Hindlimb muscle (tissue), 1 donor: Measurements from ENCODE around the gene TFF3. TPM values are rescaled to one million over a fixed set of nuclear protein-coding genes. Genes with fewer than 3 reads are reported as not detected.

Experiments used
- DNase-seq: peaks from one replicate; pipeline ENCODE4 v3.0.0-alpha.2; 2013
- polyA plus RNA-seq: library from polyadenylated mRNA; unstranded; fragments of 120-200 nt; gene quantifications from one replicate; pipeline ENCODE4 v1.2.1, GENCODE V29; 2013; ENCODE audit not compliant: insufficient read length

TFF3 gene, protein sequence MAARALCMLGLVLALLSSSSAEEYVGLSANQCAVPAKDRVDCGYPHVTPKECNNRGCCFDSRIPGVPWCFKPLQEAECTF
- polyA plus RNA-seq: 1.7 TPM

DNA sequence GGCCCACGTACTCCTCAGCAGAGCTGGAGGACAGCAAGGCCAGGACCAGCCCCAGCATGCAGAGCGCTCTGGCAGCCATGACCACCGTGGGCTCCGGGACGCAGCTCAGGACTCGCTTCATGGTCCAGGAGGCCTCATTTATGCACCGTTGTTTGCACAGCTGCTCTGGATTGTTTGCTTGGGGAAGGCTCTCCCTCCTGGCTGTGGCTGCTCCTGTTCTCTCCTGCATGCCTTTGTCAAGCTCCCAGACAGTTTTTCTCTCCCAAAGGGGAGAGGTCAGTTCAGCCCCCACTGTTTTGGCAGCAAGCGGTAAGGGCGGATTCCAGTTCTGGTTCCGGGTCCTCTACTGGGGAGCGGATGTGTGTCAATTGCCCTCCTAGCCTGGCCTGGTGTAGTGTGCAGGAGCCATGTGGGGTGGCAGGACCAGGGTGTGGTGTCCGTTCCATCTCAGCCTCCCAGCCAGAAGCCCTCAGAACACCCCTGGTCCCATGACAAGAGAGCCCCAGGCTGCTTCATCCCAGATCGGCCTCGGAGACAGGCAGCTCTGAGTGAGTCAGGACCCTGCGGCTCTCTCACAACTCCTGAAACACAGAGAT, at the start of gene TFF3:
TSS of gene TFF3 (minus strand) at position 114 of the 596 bp plus-strand sequence. CDS start at position 79, 35 bp downstream.
- no peak for DNase-seq

DNA sequence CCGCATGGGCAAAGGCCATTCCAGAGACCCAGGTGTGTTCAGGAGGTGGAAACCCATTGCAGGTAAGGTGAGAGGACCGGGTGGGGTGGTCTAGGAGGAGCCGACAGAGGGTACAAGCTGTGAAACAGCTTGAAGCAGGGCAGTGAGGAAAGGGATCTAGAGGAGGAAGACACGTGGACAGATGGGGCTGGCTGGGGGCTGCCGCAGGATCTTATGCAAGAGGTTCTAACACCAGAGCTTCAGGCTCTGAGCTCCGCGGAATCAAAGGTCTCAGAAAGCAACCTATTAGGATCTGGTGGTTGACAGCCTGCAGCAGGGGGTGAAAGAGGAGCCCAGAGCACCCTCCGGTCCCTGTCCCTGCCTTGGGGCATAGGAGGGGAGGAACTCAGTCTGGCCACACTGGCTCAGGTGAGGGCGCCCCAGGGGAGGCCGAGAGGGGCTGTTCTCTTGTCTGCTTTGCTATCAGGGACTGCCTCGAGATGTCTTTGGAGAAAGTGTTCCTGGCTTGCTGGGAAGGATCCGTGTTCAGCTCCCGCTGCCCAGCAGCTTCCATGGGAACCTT, 49.2 kb upstream of the TFF3 start:
- no peak for DNase-seq

DNA sequence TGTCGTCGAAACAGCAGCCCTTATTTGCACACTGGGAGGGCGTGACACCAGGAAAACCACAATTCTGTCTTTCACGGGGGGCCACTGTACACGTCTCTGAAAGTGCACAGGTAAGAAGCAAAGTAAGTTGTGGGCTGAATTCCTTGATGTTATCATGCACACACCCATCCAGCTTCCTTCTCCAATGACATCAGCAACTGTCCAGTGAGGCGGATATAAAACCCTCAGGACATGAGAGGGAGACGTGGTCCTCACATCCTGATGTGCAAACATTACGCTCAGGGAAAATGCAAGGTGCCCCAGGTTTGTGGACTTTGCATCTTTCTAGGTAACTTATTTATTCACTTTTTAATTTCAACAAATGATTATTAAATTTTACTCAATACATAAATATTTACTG, 48.1 kb upstream of the TFF3 start:
- no peak for DNase-seq

DNA sequence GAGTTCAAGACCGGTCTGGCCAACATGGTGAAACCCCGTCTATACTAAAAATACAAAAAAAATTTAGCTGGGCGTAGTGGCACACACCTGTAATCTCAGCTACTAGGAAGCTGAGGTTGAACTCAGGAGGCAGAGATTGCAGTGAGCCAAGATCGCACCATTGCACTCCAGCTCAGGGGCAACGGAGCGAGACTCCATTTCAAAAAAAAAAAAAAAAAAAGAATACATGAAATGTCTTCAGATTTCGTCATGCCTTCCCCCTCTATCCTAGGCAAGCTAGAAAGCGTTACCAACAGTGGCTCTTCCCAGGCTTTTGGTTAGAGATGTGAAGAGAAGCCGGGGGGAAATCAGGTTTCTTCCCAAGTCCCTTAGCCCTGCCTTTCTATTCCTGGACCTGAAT, 47.5 kb upstream of the TFF3 start:
- no peak for DNase-seq

DNA sequence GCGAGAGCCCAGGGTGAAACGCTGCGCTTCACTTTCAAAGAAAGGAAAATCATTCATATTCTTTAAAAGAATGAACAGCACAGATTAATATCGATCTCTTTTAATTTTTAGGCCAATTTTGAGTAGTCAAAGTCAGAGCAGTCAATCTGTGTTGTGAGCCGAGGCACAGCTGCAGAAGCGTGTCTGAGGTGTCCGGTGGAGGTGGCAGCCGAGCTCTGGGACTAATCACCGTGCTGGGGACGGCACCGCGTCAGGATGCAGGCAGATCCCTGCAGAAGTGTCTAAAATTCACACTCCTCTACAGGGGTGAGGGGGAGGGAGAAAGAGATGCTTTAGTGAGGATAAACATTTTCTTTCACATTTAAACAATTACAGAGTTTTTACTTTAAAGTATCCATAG, 47.0 kb upstream of the TFF3 start:
- DNase-seq: no peak

DNA sequence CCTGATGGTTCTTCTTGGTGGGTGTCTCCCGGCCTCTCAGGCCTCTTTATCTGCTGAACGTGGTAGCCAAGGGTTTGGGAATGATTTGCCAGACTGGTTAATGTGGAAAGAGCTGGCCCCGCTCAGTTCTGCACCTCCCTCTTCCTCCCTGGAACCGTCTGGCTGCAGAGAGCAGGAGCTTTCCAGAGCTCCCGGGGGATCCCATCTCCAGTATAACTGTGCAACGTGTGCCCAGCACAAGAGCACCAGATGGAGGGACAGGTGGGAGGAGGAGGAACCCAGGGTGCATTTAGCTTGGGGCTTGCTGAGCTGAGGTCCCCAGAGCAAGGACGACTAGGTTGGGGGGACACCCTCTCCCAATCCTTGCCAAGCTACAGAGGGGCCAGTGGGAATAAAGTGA, 46.1 kb upstream of the TFF3 start:
- no peak for DNase-seq

DNA sequence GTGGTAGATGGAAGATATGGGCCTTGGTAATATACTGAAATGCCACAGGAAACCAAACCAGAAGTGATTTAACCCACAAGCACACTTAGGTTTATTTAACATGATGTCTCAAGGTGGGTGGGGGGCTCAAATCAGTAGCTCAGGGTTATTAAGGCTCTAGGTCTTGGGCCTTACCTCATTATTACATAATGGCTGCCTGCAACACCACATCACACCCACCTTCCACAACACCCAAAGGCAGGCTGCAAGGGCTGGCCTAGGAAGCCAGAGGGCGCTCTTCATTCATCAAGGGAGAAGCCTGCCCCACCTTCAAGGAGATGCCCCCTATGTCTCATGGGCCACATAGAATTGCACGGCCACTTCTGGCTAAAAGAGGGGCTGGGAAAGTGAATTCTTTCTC, 45.1 kb upstream of the TFF3 start:
- no peak for DNase-seq

DNA sequence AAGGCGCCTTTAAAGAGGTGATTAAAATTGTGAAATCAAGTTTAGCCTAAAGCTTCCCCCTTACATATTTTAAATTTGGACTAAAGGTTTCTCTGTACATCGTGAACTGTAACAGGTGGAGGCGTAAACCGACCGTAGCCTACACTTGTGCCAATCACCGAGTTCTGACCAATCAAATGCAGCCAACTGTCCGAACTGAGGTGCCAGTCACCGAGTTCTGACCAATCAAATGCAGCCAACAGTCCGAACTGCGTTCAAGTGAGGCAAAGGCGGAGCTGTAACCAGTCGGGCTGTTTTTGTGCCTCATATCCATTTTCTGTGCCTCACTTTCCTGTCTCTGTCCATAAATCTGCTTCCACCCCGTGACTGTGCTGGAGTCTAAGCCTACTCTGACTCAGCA, 43.7 kb upstream of the TFF3 start:
- no peak for DNase-seq

DNA sequence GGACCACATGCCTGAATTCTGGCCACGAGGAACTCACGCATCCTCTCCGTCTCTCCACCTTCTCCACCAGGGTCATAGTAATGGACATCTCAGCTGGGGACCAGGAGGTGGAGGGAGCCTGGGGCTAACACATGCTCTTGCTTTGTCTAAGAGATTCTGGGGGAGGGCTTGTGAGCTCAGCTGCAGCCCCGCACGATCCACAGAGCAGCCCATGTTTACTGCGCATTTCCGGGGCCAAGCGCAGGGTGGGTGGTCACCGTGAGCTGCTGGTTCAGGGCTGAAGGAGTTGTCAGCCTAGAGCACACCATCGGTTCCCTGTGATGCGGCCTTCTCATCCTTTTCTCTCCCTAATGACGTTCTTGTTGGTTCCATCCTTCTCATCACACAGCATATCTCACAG, 43.1 kb upstream of the TFF3 start:
- no peak for DNase-seq

DNA sequence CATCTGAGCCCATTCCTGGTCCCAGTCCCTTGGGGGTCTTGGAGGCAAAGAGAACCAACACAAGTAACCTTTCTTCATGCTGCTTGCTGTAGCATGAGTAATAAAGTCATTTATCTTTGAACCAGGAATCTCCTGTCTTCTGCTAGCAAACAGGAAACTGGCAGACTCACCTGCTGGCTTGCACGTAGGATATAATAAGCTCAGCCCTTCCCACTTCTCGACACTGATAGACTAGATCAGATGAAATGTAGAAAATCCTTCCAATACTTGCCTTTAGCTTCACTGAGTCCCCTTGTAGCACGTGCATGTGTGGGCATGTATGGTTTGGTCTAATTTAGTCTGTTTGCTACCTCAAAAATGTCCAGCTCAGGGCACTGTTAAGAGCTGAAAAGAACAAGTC, 42.1 kb upstream of the TFF3 start:
- no peak for DNase-seq

DNA sequence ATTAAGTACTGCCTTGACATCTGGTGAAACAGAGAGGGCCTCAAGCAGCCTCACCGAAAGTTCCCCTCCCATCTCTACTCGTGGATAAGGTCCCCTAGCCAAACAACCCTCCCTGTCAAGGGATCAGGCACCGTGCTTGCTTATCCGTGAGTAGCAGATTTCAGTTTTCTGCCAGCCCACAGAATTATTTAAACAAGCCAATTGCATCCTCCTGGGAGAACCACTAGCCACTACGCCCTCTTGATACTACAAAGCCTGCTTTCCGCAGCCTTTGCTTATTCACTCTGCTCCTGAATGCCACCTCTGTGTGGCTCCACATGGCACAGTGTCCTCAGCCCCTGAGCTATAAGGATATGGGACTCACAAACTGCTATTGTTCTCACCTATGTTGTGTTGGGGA, 41.4 kb upstream of the TFF3 start:
- DNase-seq: no peak

DNA sequence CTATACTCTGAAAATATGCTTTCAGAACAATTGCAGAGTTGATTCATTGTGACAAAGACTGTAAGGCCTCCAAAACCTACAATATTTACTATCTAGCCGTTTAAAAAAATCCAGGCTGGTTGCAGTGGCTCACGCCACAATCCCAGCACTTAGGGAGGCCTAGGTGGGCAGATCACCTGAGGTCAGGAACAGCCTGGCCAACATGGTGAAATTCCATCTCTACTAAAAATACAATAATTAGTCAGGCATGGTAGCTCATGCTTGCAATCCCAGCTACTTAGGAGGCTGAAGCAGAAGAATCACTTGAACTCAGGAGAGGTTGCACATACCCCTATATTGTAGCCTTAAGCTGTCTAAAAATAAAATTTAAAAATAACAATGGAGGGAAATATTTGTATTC, 40.8 kb upstream of the TFF3 start:
- DNase-seq: no peak

DNA sequence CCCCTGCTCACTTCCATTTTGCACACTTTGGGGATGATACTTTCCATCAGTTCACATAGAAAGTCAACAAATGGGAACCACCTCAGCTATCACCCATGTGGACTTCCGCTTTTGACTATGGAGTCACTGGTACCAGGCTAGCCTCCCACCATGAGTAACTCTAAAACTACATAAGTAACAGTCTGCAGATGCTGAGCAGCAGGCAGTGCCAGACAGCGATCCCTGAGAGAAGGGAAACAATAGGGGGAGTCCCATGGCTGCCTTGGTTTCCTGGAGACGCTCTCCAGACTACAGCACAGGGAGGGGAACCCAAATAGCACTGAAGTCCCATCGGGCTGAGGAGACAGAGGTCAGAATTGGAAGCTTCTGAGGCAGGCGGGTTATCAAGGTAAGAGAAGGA, 38.4 kb upstream of the TFF3 start:
- no peak for DNase-seq

DNA sequence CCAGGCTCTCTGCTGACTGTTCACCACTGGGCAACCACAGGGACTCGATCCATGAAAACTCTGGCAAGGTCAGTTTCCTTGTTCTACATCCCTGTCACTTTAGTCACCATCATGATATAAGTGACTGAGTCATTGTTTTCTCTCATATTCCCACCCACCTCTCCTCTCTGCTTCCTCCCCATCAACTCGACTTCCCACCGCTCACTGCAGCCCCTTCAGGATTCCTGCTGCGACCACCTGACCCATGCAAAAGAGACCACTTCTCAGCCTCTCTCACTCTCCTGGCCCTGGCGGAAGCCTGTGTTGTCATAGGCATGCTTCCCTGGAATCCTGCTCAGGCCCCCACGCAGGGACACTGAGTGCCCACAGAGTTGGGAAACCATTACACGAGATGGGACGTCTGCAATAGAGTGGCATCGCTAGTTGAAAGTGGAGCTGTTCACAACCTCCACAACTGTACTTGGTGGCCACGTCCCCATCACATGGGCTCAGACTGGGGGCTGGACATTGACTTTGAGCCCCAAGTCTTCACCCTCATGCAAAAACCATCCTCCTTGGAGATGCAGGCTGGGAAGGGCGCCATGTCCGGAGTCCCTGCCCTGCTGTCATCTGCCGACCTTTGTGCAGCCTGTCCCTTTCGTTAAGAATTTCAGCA, 37.4 kb upstream of the TFF3 start:
- DNase-seq: no peak

DNA sequence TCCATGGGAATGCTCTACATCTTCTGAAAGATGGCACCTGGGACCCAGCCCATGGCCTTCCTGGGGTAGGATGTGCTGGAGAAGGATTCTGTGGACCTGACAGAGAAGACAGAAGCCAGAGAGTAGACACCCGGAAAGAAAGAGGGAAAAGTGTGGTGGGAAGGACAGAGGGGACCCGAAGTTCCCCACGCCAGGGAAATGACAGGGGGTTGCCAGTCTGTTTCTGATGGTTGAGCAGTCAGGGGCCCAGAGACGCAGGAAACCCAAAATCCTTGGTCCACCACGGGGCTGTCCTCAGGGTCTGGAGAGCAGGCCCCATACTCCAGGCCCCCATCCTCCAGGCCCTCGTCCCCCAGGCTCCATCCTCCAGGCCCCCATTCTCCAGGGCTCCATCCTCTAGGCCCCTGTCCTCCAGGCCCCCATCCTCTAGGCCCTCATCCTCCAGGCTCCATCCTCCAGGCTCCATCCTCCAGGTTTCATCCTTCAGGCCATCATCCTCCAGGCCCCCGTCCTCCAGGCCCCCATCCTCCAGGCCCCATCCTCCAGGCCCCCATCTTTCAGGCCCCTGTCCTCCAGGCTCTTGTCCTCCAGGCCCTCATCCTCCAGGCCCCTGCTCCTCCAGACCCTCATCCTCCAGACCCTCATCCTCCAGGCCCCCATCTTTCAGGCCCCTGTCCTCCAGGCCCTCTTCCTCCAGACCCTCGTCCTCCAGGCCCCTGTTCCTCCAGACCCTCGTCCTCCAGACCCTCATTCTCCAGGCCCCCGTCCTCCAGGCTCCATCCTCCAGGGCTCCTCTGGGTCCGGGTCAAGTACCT, 36.6 kb upstream of the TFF3 start:
- DNase-seq: no peak

DNA sequence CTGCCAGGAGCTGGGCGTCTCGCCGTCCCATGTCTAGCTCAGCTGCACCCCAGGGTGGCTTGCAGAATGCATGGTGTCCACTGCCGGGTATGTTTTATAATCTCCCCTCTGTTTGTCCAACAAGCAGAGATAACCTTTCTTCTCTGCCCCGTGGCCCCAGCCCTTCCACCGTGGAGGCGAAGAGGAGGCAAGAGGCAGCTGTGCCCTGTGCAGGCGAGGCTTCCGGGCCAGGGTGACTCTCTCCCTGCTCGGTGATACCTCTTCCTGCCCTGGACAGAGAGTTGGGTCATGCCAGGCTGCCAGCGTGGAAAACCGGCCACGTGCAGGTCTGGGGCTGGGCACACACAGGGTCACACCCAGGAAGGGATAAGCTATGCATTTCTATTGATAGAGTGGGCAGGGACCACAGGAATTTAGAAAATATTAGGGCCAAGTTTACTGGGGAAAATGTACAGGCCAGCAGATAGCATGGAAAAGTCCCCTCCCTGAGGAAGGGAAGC, 35.8 kb upstream of the TFF3 start, which contains the start of gene TFF2:
TSS of gene TFF2 (minus strand) at position 68 of the 500 bp plus-strand sequence. CDS start at position 31, 37 bp downstream.
- DNase-seq: no peak

DNA sequence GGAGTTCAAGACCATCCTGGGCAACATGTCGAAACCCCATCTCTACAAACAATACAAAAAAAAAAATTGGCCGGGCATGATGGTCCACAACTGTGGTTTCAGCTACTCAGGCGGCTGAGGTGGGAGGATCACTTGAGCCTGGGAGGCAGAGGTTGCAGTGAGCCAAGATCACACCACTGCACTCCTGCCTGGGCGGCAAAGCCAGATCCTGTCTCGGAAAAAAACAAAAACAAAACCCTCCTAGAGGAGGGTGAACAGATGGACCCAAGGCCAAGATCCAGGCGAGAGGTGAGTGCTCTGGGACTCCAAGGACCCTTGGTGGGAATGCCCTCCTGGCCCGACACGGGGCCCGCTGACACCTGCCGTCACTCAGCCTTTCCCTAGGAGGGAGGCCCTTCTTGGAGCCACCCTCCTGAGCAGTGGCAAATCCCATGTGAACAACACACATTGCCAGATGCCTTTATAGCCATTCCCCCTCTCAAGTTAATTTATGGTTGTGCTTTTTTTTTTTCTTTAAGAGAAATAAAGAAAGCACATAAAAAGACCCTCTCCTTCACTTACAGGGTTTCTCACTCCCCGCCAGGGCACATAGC, 35.2 kb upstream of the TFF3 start:
- no peak for DNase-seq

DNA sequence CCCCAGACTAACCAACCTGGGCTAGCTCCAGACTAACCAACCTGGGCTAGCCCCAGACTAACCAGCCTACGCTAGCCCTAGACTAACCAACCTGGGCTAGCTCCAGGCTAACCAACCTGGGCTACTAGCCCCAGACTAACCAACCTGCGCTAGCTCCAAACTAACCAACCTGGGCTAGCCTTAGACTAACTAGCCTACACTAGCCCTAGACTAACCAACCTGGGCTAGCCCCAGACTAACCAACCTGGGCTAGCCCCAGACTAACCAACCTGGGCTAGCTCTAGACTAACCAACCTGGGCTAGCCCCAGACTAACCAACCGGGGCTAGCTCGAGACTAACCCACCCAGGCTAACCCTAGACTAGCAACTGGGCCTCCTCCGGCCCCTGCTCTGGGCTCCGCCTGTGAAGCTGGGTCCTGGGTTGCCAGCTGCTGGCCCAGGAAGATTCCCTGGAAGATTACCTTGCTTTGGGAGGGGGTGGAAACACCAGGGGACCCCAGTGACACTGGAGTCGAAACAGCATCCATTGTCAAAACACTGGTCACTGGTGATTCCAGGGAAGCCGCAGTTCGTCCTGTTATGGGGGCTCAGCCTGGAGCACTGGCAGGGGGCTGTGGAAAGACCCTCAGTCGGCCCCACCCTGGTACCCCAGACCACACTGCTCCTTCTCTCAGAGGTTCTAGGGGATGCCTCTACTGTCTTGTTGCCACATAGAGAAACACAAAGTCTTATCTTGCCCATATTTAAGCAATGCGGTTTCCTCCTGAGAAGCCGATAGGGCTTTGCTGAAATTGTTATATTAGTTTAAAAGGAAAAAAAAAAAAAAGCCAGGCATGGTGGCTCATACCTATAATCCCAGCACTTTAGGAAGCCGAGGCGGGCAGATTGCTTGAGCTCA, 34.5 kb upstream of the TFF3 start:
- no peak for DNase-seq

DNA sequence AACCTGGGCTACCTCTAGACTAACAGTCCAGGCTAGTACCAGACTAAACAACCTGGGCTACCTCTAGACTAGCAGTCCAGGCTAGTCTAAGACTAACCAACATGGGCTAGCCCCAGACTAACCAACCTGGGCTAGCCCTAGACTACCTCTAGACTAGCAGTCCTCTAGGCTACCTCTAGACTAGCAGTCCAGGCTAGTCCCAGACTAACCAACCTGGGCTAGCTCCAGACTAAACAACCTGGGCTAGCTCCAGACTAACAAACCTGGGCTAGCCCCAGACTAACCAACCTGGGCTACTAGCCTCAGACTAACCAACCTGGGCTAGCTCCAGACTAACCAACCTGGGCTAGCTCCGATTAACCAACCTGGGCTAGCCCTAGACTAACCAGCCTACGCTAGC, 33.6 kb upstream of the TFF3 start:
- no peak for DNase-seq

DNA sequence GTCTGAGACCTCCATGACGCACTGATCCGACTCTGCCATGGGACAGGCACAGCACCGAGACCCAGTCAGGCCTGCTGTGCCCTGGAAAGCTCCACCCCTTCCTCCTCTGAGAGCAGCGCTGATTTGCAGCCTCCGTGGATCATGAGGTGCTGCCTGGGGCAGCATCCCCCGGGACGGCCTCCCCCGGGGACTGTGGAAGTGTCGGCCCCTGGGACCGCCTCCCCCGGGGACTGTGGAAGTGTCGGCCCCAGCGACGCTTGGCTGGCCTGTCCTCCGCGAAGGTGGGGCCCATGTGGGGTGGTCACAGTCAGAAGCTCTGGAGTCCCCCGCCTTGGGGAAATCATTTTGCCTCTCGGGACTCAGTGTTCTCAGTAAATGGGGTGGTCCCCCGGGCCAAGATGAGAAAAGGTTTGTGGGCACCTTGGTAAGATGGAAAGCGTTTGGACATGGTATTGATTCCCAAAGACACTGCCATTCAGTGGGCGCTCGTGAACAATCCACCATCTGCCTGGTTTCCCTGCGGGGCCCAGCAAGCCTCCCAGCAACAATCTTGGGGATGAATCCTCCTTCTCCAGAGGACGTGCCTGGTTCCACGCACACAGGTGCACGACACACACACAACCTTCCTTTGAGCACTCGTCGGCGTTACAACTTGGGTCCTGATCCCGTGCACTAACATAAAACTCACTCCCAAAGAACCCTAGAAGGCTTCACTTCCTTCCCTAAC, 32.6 kb upstream of the TFF3 start:
- DNase-seq: no peak
